Glomerular visceral epithelial cell (primary cell): Measurements from ENCODE around the gene ZNF74.
"Not testable (repeated sequence)": the region's sequence is repeated elsewhere in the genome, so short reads cannot be mapped to it uniquely, and the experiment has no call there.

ENCODE experiments used
- DNase-seq: peaks from one replicate; pipeline ENCODE4 v3.0.0-alpha.2; 2016; ENCODE audit errors: extremely low spot score

The ZNF74 gene

DNA sequence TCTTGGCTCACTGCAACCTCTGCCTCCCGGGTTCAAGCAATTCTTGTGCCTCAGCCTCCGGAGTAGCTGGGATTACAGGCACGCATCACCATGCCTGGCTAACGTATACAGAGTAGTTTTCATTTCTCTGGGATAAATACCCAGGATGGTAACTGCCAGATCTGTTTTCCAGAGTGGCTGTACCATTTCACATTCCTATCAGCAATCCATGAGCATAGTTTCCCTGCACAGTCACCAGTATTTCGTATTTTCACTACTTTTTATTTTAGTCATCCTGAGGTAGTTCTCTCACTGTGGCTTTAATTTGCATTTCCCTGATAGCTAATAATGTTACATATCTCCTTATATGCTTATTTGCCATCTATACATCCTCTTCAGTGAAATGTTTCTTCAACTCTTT is 54.7 kb downstream of the ZNF74 start:
- no peak for DNase-seq

GRCh38 chr22:20449819-20450550 is 56.0 kb downstream of the ZNF74 start:
- DNase-seq, result no peak

GRCh38 chr22:20450551-20450906 is 56.6 kb downstream of the ZNF74 start:
- DNase-seq, result no peak

DNA sequence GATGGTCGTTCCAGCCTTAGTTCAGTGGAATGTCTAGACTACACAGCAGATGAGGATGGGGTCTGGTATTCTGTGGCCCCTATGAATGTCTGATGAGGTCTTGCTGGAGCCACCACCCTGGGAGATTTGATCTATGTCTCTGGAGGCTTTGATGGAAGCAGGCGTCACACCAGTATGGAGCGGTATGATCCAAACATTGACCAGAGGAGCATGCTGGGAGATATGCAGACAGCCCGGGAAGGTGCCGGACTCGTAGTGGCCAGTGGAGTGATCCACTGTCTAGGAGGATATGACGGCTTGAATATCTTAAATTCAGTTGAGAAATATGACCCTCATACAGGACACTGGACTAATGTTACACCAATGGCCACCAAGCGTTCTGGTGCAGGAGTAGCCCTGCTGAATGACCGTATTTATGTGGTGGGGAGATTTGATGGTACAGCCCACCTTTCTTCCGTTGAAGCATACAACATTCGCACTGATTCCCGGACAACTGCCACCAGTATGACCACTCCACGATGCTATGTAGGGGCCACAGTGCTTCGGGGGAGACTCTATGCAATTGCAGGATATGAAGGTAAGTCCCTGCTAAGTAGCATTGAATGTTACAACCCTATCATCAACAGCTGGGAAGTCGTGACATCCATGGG is 57.3 kb downstream of the ZNF74 start:
- not testable (repeated sequence) for DNase-seq

GRCh38 chr22:20451920-20452319 is 58.0 kb downstream of the ZNF74 start:
- DNase-seq, result no peak

GRCh38 chr22:20453222-20453621 is 59.3 kb downstream of the ZNF74 start:
- no peak for DNase-seq

GRCh38 chr22:20455709-20456063 is 61.7 kb downstream of the ZNF74 start:
- DNase-seq, result no peak

GRCh38 chr22:20456064-20456721 is 62.2 kb downstream of the ZNF74 start:
- DNase-seq, result peak; percentile 78

DNA sequence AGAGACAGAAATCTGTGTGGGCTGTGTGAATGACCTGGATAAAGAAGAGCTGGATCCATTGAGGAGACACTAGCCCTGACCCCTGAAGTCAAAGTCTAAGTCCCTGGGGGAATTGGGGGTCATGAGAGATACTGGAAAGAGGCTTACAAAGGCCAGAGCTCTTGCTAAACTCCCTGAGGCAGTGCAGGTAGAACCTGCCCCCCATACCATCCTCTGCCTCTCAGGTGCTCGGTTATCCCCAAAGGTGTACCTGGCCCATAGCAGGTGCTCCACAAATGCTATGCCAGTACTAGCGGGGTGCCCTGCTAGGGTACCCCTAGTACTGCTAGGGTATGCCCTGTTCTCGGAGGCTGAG is 62.7 kb downstream of the ZNF74 start:
- no peak for DNase-seq

DNA sequence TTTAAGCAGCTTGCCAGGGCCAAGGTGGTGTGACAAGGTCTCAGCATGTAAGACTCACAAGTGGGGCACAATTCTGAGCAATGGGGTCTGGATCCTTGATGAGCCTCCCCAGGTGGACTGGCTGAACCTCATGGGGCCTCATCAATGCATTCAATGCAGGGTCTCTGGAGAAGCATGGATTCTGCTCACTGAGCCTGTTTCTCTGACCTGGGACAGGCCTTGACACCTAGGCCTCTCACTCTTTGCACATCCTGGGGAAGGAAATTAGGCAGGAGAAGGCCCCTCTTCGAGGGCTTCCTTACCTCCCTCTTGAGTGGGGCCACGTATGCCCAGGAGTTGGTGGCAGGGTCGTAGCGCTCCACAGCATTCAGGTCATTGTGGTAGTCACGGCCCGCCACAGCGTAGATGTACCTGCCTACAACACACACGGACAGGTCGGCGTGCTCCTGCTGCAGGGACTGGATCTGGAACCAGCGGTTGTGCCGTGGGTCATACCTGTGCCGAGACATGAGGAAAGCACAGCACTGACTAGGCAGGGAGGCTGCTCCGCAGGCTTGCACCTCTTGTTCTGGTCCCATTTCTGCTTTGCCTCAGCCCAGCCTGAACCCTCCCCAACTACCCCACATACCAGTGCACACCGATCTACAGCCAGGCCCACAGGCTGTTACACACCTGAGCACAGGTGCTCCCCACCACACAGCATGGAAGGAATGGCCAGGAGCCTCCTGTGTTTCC is 63.7 kb downstream of the ZNF74 start:
- DNase-seq, result no peak
